Activated CD4-positive, alpha-beta T cell treated with anti-CD3 and anti-CD28 coated beads for 36 hours (primary cell): Measurements from ENCODE around the gene SMYD3. TPM values are rescaled to one million over a fixed set of nuclear protein-coding genes. Genes with fewer than 3 reads are reported as not detected.
"Not testable (repeated sequence)": the region's sequence is repeated elsewhere in the genome, so short reads cannot be mapped to it uniquely, and the experiment has no call there.

ENCODE experiments used
- ATAC-seq: fragments of 200-7000 bp; cut with Tn5 transposase; one replicate; pipeline ENCODE4 v1.10.0; 2021; ENCODE audit warnings: mild to moderate bottlenecking, moderate library complexity
- CTCF ChIA-PET: fragments of 350-600 bp; sonication (Branson Sonifier 250); formaldehyde crosslinking; loops from one replicate; lab custom pipeline; 2021; ENCODE audit warnings: antibody characterized with exemption; lab: Charles Lee
- POLR2A ChIA-PET: fragments of 350-600 bp; sonication (Branson Sonifier 250); formaldehyde crosslinking; loops from one replicate; lab custom pipeline; 2021; ENCODE audit warnings: antibody characterized with exemption, inconsistent platforms; lab: Charles Lee
- DNase-seq: peaks from one replicate; pipeline ENCODE4 v3.0.0-alpha.2; 2020
- H3K27ac Mint-ChIP-seq: one replicate; pipeline ENCODE4 v1.8.0; 2021; ENCODE audit warnings: mixed read lengths
- H3K27me3 Mint-ChIP-seq: one replicate; pipeline ENCODE4 v1.8.0; 2021; ENCODE audit warnings: mixed read lengths
- H3K36me3 Mint-ChIP-seq: one replicate; pipeline ENCODE4 v1.8.0; 2021; ENCODE audit warnings: low read depth, mixed read lengths
- H3K4me1 Mint-ChIP-seq: one replicate; pipeline ENCODE4 v1.8.0; 2021; ENCODE audit warnings: mixed read lengths
- H3K4me3 Mint-ChIP-seq: one replicate; pipeline ENCODE4 v1.8.0; 2021; ENCODE audit warnings: mild to moderate bottlenecking, moderate library complexity, mixed read lengths
- H3K9me3 Mint-ChIP-seq: one replicate; pipeline ENCODE4 v1.8.0; 2021; ENCODE audit warnings: low read depth, mixed read lengths
- intact Hi-C, 2 experiments: fragments of 100-400 bp; cut with DNase I in 1 of 2; cut with micrococcal nuclease in 1 of 2; formaldehyde crosslinking; loops; one replicate each; pipeline versions ENCODE4 v1.14.2 to v1.15.1; 2022 to 2024; cut with DNase I, micrococcal nuclease
- total RNA-seq, 2 experiments: library from RNA; stranded (reverse); gene quantifications; one replicate each; pipeline ENCODE4 v1.2.3, GENCODE V29; 2021

Gene SMYD3
- total RNA-seq, 2 experiments from 2014 or later = 17.2 to 18.4 TPM

DNA sequence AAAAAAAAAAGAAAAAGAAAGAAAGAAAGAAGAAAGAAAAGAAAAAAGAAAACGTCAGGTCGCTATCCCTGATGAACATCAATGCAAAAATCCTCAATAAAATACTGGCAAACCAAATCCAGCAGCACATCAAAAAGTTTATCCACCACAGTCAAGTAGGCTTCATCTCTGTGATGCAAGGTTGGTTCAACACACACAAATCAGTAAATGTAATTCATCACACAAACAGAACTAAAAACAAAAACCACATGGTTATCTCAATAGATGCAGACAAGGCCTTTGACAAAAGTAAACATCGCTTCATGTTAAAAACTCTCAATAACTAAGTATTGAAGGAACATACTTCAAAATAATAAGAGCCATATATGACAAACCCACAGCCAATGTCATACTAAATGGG, 779.0 kb downstream of the SMYD3 start:
- DNase-seq, POLR2A ChIA-PET, H3K4me3 Mint-ChIP-seq, H3K36me3 Mint-ChIP-seq, ATAC-seq, H3K4me1 Mint-ChIP-seq, intact Hi-C loops, H3K27me3 Mint-ChIP-seq, H3K27ac Mint-ChIP-seq: not testable (repeated sequence)
- CTCF ChIA-PET = interaction anchor here (0.8 kb wide), 1 partner anchor 725 kb away, joined by 3 read pairs; no protein-coding TSS in a partner anchor
- peaks cover 41% of the 10 kb centered on the region for H3K9me3 Mint-ChIP-seq

DNA sequence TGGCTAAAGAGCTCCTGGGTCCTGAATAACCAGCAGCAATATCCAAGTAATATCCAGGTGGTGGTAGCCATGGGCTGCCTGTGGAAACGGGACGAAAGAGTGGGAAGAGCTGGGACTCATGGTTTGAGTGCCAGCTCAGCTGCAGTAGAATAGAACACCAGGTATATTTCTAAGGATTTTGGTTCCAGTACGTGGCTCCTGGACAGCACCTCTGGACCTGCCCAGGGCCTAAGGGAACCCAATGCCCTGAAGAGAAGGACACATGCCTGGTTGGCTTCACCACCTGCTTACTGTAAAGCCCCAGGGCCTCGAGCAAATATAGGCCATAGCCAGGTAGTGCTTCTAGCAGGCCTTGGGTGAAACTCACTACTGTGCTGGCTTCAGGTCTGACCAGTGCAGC, 785.6 kb downstream of the SMYD3 start:
- POLR2A ChIA-PET = no interaction called here
- CTCF ChIA-PET = no interaction called here
- Mint-ChIP-seq H3K27me3 (no peaks in the 10 kb centered on the region), H3K4me3 (no peak overlapping the region), H3K36me3 (peaks cover 2% of the 10 kb centered on the region), H3K9me3 (peaks cover 9% of the 10 kb centered on the region), H3K27ac (no peak overlapping the region), H3K4me1 (no peaks in the 10 kb centered on the region)
- ATAC-seq (no peak), DNase-seq (no peak)
- intact Hi-C loops = no loop called here

DNA sequence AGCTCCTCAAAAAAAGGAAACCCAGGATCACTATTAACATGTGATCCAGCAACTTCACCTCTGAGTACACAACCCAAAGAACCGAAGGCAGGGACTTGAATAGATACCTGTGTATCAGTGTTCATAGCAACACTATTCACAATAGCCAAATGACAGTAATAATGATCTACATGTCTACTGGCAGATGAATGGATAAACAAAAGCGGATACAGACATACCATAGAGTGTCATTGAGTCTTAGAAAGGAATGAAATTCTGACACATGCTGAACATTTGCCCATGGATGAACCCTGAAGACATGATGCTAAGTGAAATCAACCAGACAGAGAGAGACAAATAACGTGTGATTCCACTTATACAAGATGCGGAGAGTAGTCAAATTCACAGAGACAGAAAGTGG, 788.1 kb downstream of the SMYD3 start:
- Mint-ChIP-seq H3K27me3 (no peaks in the 10 kb centered on the region), H3K4me3 (no peak overlapping the region), H3K36me3 (no peaks in the 10 kb centered on the region), H3K9me3 (peaks cover 3% of the 10 kb centered on the region), H3K27ac (no peak overlapping the region), H3K4me1 (no peaks in the 10 kb centered on the region)
- intact Hi-C loops = no loop called here
- ChIA-PET CTCF (no interaction called here), POLR2A (no interaction called here)
- DNase-seq (no peak), ATAC-seq (no peak)

DNA sequence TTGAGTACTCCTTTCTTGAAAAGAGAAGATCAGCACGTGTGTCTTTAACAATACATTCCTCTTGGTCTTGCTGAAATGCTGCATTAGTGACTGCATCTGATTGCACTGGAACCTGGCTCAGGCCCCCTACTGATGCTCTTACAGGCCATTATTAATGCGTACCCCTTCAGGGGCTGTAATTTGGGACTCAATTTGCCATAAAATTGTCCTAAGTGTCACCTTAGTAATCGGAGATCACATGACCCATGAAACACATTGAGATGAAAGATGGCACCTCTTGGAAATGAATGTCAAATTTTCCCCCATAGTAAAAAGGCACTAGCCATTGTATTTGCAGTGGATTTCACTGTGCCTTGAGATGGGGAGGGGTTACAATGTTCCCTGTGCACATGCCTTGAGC, 789.0 kb downstream of the SMYD3 start:
- H3K4me1 Mint-ChIP-seq = no peaks in the 10 kb centered on the region
- no peaks in the 10 kb centered on the region for H3K36me3 Mint-ChIP-seq
- ATAC-seq = no peak
- H3K27ac Mint-ChIP-seq = no peak overlapping the region
- no peak overlapping the region for H3K4me3 Mint-ChIP-seq
- no peaks in the 10 kb centered on the region for H3K27me3 Mint-ChIP-seq
- peaks cover 3% of the 10 kb centered on the region for H3K9me3 Mint-ChIP-seq
- CTCF ChIA-PET = no interaction called here
- no peak for DNase-seq
- intact Hi-C loops = no loop called here
- POLR2A ChIA-PET = no interaction called here

DNA sequence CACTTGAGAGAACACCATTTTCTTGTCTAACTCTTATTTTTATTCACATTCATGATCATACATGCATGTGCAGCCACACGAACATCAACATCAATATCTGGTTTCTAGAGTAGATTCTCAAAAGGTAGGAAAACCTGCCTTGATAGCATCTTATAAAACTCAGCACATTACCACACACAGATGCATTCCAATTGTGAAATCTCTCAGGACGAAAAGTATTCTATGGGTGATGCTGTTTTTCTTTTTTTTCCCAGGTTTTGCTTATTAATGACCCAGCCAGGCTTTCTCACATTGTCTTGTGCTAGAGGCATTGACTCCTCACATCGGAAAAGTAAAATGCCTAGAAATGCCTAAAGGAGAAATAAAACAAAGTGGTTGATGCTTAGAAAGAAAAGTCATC, 789.5 kb downstream of the SMYD3 start:
- ATAC-seq (no peak), DNase-seq (no peak)
- Mint-ChIP-seq H3K36me3 (no peaks in the 10 kb centered on the region), H3K27me3 (no peaks in the 10 kb centered on the region), H3K4me3 (no peak overlapping the region), H3K9me3 (peaks cover 3% of the 10 kb centered on the region), H3K4me1 (no peaks in the 10 kb centered on the region), H3K27ac (no peak overlapping the region)
- ChIA-PET CTCF (no interaction called here), POLR2A (no interaction called here)
- intact Hi-C loops = no loop called here

DNA sequence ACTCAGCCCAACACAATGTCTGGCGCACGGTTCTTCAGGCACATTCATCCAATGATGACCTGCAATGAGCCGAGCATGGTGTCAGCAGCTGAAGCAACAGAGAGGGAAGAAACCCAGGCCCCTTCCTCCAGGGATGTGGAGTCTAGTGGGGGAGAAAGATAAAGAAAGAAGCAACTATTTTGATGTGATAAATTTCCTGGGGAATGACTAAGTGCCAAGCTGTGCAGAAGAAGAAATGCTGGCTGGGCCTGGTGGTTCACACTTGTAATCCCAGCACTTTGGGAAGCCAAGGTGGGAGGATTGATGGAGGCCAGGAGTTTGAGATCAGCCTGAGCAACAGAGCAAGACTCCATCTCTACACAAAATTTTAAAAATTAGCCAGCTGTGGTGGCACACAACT, 790.5 kb downstream of the SMYD3 start:
- CTCF ChIA-PET = no interaction called here
- H3K27ac Mint-ChIP-seq = no peak overlapping the region

DNA sequence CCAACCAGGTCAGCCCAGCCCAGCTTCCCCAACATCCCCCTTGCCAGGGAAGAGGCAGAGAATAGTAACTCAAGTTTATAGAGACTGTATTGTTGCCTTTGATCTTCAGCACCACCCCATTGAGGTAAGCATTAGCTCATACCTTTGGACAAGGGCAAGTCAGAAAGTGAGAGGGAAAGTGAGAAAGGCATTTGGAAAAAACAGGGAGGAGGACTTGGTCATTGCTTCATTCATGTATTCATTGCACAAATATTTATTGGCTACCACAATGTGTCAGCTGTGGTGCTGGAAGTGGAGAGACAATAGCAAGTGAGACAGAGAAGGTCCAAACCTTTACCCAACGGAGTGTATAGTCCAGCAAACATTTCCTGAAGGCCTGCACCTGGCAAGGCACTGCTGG, 791.1 kb downstream of the SMYD3 start:
- no peak for ATAC-seq
- CTCF ChIA-PET = no interaction called here

More for the DNA sequence above, 790.5 kb downstream of the SMYD3 start:
- peaks cover 3% of the 10 kb centered on the region for H3K27me3 Mint-ChIP-seq
- POLR2A ChIA-PET = no interaction called here
- DNase-seq (no peak), ATAC-seq (no peak)
- peaks cover 3% of the 10 kb centered on the region for H3K9me3 Mint-ChIP-seq
- intact Hi-C loops = no loop called here
- no peaks in the 10 kb centered on the region for H3K4me1 Mint-ChIP-seq
- no peak overlapping the region for H3K4me3 Mint-ChIP-seq
- no peaks in the 10 kb centered on the region for H3K36me3 Mint-ChIP-seq

DNA sequence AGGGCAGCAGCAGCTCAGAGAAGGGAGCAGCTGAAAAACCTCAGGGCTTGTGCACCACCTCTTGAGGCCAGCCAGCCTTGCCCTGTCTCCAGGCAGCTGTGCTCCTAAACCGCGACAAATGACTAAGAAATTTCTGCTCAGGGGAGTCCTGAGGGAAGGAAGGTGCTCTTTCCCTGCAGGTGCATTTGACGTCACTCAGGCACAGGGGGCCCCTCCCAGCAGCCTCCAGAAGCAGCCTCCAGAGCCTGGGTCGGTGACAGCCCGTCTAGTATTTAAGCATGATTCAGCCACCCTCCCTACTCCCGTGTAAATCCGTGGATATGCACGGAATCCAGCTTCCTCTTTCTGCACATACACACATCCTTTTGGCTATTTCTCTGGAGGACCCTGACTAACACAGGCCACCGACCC, 791.8 kb downstream of the SMYD3 start:
- Mint-ChIP-seq H3K9me3 (peaks cover 3% of the 10 kb centered on the region), H3K4me1 (no peaks in the 10 kb centered on the region), H3K36me3 (no peaks in the 10 kb centered on the region), H3K27me3 (peaks cover 3% of the 10 kb centered on the region), H3K4me3 (no peak overlapping the region), H3K27ac (no peak overlapping the region)
- DNase-seq (no peak), ATAC-seq (no peak)
- POLR2A ChIA-PET = no interaction called here
- CTCF ChIA-PET = no interaction called here
- intact Hi-C loops = no loop called here

More for the DNA sequence above, 791.1 kb downstream of the SMYD3 start:
- Mint-ChIP-seq H3K36me3 (no peaks in the 10 kb centered on the region), H3K4me3 (no peak overlapping the region), H3K9me3 (peaks cover 3% of the 10 kb centered on the region), H3K27ac (no peak overlapping the region), H3K27me3 (peaks cover 3% of the 10 kb centered on the region), H3K4me1 (no peaks in the 10 kb centered on the region)
- POLR2A ChIA-PET = no interaction called here
- DNase-seq = no peak
- intact Hi-C loops = no loop called here

DNA sequence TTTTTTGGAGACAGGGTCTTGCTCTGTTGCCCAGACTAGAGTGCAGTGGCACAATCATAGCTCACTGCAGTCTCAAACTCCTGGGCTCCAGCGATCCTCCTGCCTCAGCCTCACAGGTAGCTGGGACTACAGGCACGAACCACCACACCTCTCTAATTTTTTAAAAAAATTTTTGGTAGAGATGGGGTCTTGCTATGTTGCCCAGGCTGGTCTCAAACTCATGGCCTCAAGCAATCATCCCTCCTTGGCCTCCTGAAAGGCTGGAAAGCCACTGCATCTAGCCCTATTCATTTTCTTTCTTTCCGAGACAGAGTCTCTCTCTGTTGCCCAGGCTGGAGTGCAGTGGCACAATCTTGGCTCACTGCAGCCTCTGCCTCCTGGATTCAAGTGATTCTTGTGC, 793.1 kb downstream of the SMYD3 start:
- intact Hi-C loops = not testable (repeated sequence)

DNA sequence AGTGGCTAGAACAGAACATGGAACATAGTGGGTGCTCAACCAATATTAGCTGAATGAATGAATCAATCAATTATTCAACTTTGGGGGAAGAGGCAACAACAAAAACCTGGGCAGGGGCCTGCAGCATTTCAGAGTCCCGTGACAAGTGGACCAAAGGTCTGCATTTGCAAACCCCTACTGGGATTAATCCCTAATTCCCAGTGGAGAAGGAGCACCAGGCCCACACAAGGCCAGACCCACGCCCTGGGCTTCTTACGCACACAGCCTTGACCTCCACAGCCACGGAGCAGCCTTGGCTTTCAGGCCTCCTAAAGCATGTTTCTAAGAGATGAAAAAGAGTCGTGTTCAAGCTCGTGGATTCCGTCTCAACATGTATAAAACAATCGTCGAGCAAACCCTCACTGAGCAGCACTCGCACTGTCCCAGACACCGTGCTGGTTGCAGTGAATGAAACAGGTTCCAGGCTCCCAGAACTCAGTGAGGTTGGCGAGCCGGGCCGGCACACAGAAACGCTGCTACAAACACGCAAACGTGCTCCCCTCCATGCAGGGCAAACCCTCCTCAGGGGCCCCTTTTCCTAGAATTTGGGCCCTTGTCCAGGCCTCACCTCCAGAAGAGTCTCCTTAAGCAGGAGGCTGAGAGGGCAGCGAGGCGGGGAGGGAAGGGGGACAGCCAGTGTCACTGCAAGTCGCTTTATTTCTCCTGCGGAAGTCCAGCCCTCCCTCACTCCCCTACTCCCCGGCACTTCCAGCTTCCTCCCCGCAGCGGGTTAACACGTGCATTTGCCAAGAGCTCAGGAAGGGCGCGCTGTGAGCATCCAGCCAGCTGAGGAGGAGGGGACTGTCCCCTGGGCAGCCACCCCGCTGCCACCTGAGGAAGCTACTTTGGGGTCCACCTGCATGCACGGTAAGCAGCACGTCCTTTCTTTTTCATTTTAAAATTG, 795.8 kb downstream of the SMYD3 start:
- peaks cover 3% of the 10 kb centered on the region for H3K27me3 Mint-ChIP-seq
- H3K4me1 Mint-ChIP-seq = no peaks in the 10 kb centered on the region
- DNase-seq (no peak), ATAC-seq (no peak)
- POLR2A ChIA-PET = no interaction called here
- intact Hi-C loops = no loop called here
- H3K27ac Mint-ChIP-seq = no peak overlapping the region
- H3K9me3 Mint-ChIP-seq = no peaks in the 10 kb centered on the region
- H3K36me3 Mint-ChIP-seq = no peaks in the 10 kb centered on the region
- no peak overlapping the region for H3K4me3 Mint-ChIP-seq
- CTCF ChIA-PET = no interaction called here

More for the DNA sequence above, 793.1 kb downstream of the SMYD3 start:
- POLR2A ChIA-PET, DNase-seq, H3K27ac Mint-ChIP-seq, H3K4me1 Mint-ChIP-seq, H3K9me3 Mint-ChIP-seq, H3K36me3 Mint-ChIP-seq, ATAC-seq, H3K4me3 Mint-ChIP-seq, H3K27me3 Mint-ChIP-seq, CTCF ChIA-PET: not testable (repeated sequence)

DNA sequence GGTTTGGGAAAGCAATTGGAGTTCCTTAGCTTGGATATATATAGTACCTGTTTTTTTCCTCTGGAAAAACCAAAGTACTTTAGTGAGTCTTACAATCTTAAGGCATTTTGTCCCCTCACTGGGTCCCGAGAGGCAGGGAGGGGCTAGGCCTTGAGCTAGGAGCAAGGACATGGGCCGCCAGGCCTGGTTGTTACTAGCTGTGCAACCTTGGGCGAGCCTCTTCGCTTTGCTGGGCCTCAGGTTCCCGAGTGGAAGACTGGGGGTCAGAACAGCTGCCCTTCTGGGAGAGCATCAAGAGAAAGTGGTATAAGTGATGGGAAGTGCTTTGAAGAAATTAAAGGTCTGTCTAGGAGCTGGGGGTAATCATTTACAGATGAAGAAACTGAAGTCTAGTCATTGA, 799.1 kb downstream of the SMYD3 start:
- no peaks in the 10 kb centered on the region for H3K36me3 Mint-ChIP-seq
- intact Hi-C loops = no loop called here
- H3K27me3 Mint-ChIP-seq = peaks cover 3% of the 10 kb centered on the region
- H3K9me3 Mint-ChIP-seq = no peaks in the 10 kb centered on the region
- H3K4me3 Mint-ChIP-seq = no peak overlapping the region
- ChIA-PET POLR2A (no interaction called here), CTCF (no interaction called here)
- H3K4me1 Mint-ChIP-seq = no peaks in the 10 kb centered on the region
- no peak for ATAC-seq
- no peak for DNase-seq
- H3K27ac Mint-ChIP-seq = no peak overlapping the region

DNA sequence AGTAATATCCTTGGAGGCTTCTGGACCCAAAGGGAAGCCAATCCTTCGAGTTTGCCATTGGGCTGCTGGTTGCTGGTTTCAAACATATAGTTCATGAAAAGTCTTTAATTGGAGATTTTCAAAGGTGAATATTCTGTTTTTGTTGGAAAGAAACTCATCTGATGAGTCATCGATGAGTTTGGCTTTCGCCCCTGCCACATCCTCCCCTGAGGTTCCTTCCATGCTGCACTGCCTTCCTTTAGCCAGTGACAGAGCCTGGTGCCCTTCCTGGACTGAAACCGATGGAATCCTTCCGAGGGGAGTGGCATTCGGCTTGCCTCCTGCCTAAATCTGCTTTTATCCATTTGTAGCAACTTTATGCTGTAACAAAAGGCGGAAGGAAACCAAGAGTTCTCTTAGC, 802.3 kb downstream of the SMYD3 start:
- no peaks in the 10 kb centered on the region for H3K4me1 Mint-ChIP-seq
- intact Hi-C loops = no loop called here
- DNase-seq (no peak), ATAC-seq (no peak)
- no peak overlapping the region for H3K27ac Mint-ChIP-seq
- no peaks in the 10 kb centered on the region for H3K36me3 Mint-ChIP-seq
- no peaks in the 10 kb centered on the region for H3K9me3 Mint-ChIP-seq
- H3K4me3 Mint-ChIP-seq = no peak overlapping the region
- H3K27me3 Mint-ChIP-seq = no peaks in the 10 kb centered on the region
- POLR2A ChIA-PET = no interaction called here
- CTCF ChIA-PET = no interaction called here
